Activated naive CD4-positive, alpha-beta T cell treated with Interleukin-2 at 50 U/mL for 16 hours (primary cell): Measurements from ENCODE around the gene ZNF253.
"Not testable (repeated sequence)": the region's sequence is repeated elsewhere in the genome, so short reads cannot be mapped to it uniquely, and the experiment has no call there.

Experiments used
- DNase-seq: peaks from one replicate; pipeline ENCODE4 v3.0.0-alpha.2; 2020

ZNF253 gene

GRCh38 chr19:19900139-19900728 is 34.6 kb downstream of the ZNF253 start:
- DNase-seq = peak; percentile 4

GRCh38 chr19:19900729-19901444 is 35.2 kb downstream of the ZNF253 start, which contains the start of gene ZNF93:
TSS of gene ZNF93 (plus strand) at chr19:19900946. CDS start at chr19:19901089, 143 bp downstream.
- DNase-seq = peak; percentile 90

GRCh38 chr19:19907551-19907950 is 41.9 kb downstream of the ZNF253 start:
- not testable (repeated sequence) for DNase-seq

- no peak for DNase-seq
Observed at GRCh38 chr19:19909654-19910053, 44.0 kb downstream of the ZNF253 start.

GRCh38 chr19:19911150-19911549 is 45.5 kb downstream of the ZNF253 start:
- DNase-seq = no peak

- DNase-seq = no peak
Observed at GRCh38 chr19:19914596-19914995, 48.9 kb downstream of the ZNF253 start.

- DNase-seq = peak; percentile 35
Observed at GRCh38 chr19:19930417-19930816, 64.7 kb downstream of the ZNF253 start.

GRCh38 chr19:19933432-19934314 is 68.0 kb downstream of the ZNF253 start:
- DNase-seq = not testable (repeated sequence)

GRCh38 chr19:19937403-19937802 is 71.7 kb downstream of the ZNF253 start:
- DNase-seq = no peak

GRCh38 chr19:19938449-19938848 is 72.8 kb downstream of the ZNF253 start:
- DNase-seq = no peak

- DNase-seq = no peak
Observed at GRCh38 chr19:19943848-19944582, 78.3 kb downstream of the ZNF253 start.
